Mesothelial cell of epicardium (in vitro differentiated cells): ENCODE data around the gene FBXO9. TPM values are rescaled to one million over a fixed set of nuclear protein-coding genes. Genes with fewer than 3 reads are reported as not detected.

Experiments
- DNase-seq, 2 experiments: peaks; one replicate each; pipeline ENCODE4 v3.0.0; 2021; ENCODE audit warnings: low spot score in 2 of 2; ENCODE audit not compliant: unreplicated experiment in 2 of 2
- H3K27ac Mint-ChIP-seq: 2 replicates; pipeline ENCODE4 v1.8.0; 2021; ENCODE audit warnings: mixed read lengths
- H3K27me3 Mint-ChIP-seq: 2 replicates; pipeline ENCODE4 v1.8.0; 2021; ENCODE audit warnings: low read depth, mixed read lengths
- H3K36me3 Mint-ChIP-seq: 2 replicates; pipeline ENCODE4 v1.8.0; 2021; ENCODE audit warnings: mixed read lengths
- H3K4me1 Mint-ChIP-seq: 2 replicates; pipeline ENCODE4 v1.8.0; 2021; ENCODE audit warnings: mixed read lengths
- H3K4me3 Mint-ChIP-seq: 2 replicates; pipeline ENCODE4 v1.8.0; 2021; ENCODE audit warnings: mild to moderate bottlenecking, moderate library complexity, mixed read lengths
- H3K9me3 Mint-ChIP-seq: 2 replicates; pipeline ENCODE4 v1.8.0; 2021; ENCODE audit warnings: mixed read lengths
- total RNA-seq: library from RNA; stranded (reverse); gene quantifications from 3 replicates; pipeline ENCODE4 v1.2.1, GENCODE V29; 2021
- TF ChIP-seq, protein P1 (sequence below): fragments of 200-600 bp; sonication (generic); IDR thresholded peaks from one replicate; pipeline ENCODE4 v1.5.0; 2021; ENCODE audit warnings: antibody characterized with exemption; ENCODE audit not compliant: unreplicated experiment

FBXO9 gene
- total RNA-seq, 1 donor from 2014 or later, result 74.8 TPM

DNA sequence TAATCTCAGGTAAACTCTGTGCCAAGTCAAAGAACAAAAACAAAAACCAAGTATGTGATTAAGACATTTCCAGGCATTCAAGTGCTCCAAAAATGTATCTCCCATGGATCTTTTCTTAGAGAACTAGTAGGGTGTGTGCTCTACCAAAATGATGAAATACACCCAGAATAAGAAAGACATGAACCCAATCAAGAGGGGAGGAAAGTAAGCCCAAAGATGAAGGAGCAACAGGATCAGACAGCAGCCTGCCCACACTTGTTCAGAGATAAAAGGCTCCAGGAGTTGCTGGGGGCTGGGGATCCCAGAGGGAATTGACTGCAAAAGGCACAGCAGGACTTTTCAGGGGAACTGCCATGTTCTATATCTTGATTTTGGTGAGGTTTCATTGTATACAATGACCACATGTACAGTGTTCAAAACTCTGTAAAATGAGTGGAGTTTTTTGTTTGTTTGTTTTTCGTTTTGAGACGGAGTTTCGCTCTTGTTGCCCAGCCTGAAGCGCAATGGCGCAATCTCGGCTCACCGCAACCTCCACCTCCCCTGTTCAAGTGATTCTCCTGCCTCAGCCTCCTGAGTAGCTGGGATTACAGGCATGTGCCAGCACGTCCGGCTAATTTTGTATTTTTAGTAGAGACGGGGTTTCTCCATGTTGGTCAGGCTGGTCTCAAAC lies 59.1 kb downstream of the FBXO9 start:
- no peaks in the 10 kb centered on the region for H3K9me3 Mint-ChIP-seq

DNA sequence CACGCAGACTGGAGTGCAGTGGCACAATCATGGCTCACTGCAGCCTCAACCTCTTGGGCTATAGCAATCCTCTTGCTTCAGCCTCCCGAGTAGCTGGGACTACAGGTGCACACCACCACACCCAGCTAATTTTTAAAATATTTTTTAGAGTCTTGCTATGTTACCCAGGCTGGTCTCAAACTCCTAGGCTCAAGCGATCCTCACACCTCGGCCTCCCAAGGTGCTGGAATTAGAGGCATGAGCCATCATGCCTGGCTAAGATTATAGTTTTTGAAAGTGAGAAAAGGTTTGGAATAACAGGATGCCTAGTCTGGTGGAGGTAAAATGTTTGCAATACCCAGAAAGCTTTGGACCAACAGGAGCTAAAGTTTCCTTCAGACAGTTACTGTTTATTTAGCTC lies 60.1 kb downstream of the FBXO9 start:
- no peaks in the 10 kb centered on the region for H3K9me3 Mint-ChIP-seq
- H3K27ac Mint-ChIP-seq, result no peak overlapping the region
- no peaks in the 10 kb centered on the region for H3K36me3 Mint-ChIP-seq
- H3K27me3 Mint-ChIP-seq, result peaks cover 3% of the 10 kb centered on the region
- TF ChIP-seq, protein P1, sequence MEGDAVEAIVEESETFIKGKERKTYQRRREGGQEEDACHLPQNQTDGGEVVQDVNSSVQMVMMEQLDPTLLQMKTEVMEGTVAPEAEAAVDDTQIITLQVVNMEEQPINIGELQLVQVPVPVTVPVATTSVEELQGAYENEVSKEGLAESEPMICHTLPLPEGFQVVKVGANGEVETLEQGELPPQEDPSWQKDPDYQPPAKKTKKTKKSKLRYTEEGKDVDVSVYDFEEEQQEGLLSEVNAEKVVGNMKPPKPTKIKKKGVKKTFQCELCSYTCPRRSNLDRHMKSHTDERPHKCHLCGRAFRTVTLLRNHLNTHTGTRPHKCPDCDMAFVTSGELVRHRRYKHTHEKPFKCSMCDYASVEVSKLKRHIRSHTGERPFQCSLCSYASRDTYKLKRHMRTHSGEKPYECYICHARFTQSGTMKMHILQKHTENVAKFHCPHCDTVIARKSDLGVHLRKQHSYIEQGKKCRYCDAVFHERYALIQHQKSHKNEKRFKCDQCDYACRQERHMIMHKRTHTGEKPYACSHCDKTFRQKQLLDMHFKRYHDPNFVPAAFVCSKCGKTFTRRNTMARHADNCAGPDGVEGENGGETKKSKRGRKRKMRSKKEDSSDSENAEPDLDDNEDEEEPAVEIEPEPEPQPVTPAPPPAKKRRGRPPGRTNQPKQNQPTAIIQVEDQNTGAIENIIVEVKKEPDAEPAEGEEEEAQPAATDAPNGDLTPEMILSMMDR, result no peak
- no peaks in the 10 kb centered on the region for H3K4me1 Mint-ChIP-seq
- DNase-seq, result no peak
- H3K4me3 Mint-ChIP-seq, result no peak overlapping the region

More for the DNA sequence above, 59.1 kb downstream of the FBXO9 start:
- Mint-ChIP-seq H3K27ac (no peak overlapping the region), H3K4me1 (no peaks in the 10 kb centered on the region), H3K4me3 (no peak overlapping the region), H3K27me3 (no peaks in the 10 kb centered on the region), H3K36me3 (no peaks in the 10 kb centered on the region)
- DNase-seq, result no peak
- TF ChIP-seq, protein P1, result no peak

DNA sequence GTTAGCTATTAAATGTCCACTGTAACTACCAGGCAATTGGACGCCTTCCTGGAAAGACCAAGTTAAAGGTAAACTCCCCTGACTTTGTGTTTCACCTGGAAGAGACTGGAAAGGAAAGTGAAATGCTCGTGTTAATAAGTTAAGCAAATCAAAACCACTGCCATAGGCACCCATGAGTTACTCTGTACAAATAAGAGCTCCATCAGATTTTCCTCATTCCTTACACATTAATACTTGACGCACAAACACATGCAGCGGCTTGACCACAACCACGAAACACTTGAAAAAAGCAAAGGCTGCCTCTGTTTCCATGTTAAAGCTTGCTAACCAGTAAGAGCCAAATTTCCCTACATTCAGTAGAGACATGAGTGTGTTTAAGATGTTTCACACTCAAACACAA lies 63.6 kb downstream of the FBXO9 start:
- no peak for DNase-seq
- Mint-ChIP-seq H3K27me3 (peaks cover 3% of the 10 kb centered on the region), H3K27ac (no peak overlapping the region), H3K4me1 (no peaks in the 10 kb centered on the region), H3K36me3 (no peaks in the 10 kb centered on the region), H3K4me3 (no peak overlapping the region), H3K9me3 (no peaks in the 10 kb centered on the region)
- TF ChIP-seq, protein P1, result no peak

DNA sequence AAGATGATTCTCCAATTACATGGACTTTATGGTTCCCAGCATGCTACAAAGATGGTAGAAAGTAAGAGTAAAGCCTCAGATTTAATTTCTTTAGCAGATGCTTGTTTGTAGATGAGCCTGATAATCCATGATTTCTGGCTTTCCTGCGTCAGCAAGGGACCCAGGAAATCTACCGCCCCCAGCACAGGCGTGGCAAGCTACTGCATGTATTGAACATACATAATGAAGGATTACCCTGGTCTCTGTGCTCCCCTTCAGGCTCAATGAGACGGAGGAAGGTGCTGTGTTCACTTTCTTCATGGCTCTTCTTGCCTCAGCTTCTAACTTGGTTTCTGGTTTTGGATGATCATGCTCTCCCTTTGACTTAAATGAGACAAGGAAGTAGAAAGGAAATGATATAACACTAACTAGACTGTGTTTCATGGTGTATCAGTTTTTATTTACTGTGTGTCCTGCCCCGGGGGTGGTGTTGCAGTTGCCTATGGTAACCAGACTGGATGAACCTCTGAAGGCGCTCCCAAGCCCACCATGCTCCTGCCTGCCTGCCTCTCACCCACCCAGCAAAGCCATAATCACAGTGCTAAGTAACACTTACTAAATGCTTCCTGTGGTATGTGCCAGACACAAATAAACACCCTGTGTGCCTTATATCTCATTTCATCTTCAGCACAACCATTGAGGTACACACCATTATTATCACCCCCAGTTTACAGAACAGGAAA lies 65.5 kb downstream of the FBXO9 start:
- DNase-seq, result no peak
- H3K27me3 Mint-ChIP-seq, result peaks cover 3% of the 10 kb centered on the region
- H3K4me3 Mint-ChIP-seq, result no peak overlapping the region
- no peaks in the 10 kb centered on the region for H3K4me1 Mint-ChIP-seq
- H3K9me3 Mint-ChIP-seq, result no peaks in the 10 kb centered on the region
- H3K27ac Mint-ChIP-seq, result no peak overlapping the region
- TF ChIP-seq, protein P1, result no peak
- no peaks in the 10 kb centered on the region for H3K36me3 Mint-ChIP-seq

DNA sequence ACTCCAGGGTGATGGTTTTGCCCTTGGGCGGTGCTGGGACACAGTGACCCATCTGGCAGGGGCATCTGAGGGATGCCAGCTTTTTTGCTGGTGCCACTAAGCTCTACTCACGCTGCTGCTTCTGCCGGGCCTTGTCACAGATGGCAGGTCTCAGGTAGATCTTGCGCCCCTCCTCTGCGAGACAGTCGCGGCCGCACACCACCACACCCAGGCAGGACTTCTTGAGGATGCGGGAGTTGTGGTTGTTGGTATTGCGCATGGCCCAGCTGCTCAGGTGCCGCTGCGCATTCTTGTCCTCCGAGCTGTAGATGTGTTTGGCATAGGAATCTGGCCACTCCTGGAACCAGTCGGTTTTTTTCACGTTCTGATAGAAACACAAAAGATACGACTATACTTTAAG lies 68.8 kb downstream of the FBXO9 start:
- DNase-seq, result no peak
- H3K27me3 Mint-ChIP-seq, result peaks cover 3% of the 10 kb centered on the region
- TF ChIP-seq, protein P1, result no peak
- no peak overlapping the region for H3K4me3 Mint-ChIP-seq
- H3K9me3 Mint-ChIP-seq, result no peaks in the 10 kb centered on the region
- H3K4me1 Mint-ChIP-seq, result no peaks in the 10 kb centered on the region
- H3K36me3 Mint-ChIP-seq, result no peaks in the 10 kb centered on the region
- H3K27ac Mint-ChIP-seq, result no peak overlapping the region
